CD4-positive, alpha-beta T cell treated with Interleukin-6 at 100 ng/mL for 8 hours (primary cell): ENCODE results near the gene PPARD.
A peak's percentile ranks its signal among the peaks of the same experiment; 100 is the strongest.
"Not testable (repeated sequence)": the region's sequence is repeated elsewhere in the genome, so short reads cannot be mapped to it uniquely, and the experiment has no call there.

ENCODE experiments used
- DNase-seq: peaks from one replicate; pipeline ENCODE4 v3.0.0-alpha.2; 2020; ENCODE audit warnings: mixed read lengths, low spot score

The PPARD gene

GRCh38 chr6:35312076-35312800, 30.1 kb upstream of the PPARD start:
- DNase-seq = no peak

- no peak for DNase-seq
Observed at GRCh38 chr6:35312807-35313206, 29.6 kb upstream of the PPARD start.

- DNase-seq = no peak
Observed at GRCh38 chr6:35317483-35318195, 24.7 kb upstream of the PPARD start.

- DNase-seq = no peak
Observed at GRCh38 chr6:35318196-35319171, 23.9 kb upstream of the PPARD start.

GRCh38 chr6:35319346-35320030, 22.9 kb upstream of the PPARD start:
- DNase-seq = no peak

GRCh38 chr6:35320031-35320410, 22.3 kb upstream of the PPARD start:
- DNase-seq = no peak

- DNase-seq = no peak
Observed at GRCh38 chr6:35321091-35321490, 21.3 kb upstream of the PPARD start.

GRCh38 chr6:35327349-35328027, 14.9 kb upstream of the PPARD start:
- DNase-seq = peak; percentile 81

- DNase-seq = no peak
Observed at GRCh38 chr6:35328108-35328723, 14.1 kb upstream of the PPARD start.

- DNase-seq = not testable (repeated sequence)
Observed at GRCh38 chr6:35328965-35329364, 13.4 kb upstream of the PPARD start.

GRCh38 chr6:35330541-35331119, 11.7 kb upstream of the PPARD start:
- DNase-seq = no peak

GRCh38 chr6:35332074-35332887, 10.1 kb upstream of the PPARD start:
- DNase-seq = peak; percentile 85

GRCh38 chr6:35341557-35341956, 801 bp upstream of the PPARD start:
- DNase-seq = no peak

- no peak for DNase-seq
Observed at GRCh38 chr6:35343092-35343834, 905 bp downstream of the PPARD start.

- DNase-seq = no peak
Observed at GRCh38 chr6:35343835-35344550, 1.6 kb downstream of the PPARD start.

GRCh38 chr6:35351422-35351821, 9.1 kb downstream of the PPARD start:
- no peak for DNase-seq

GRCh38 chr6:35352735-35353134, 10.4 kb downstream of the PPARD start:
- no peak for DNase-seq
